HepG2 (cell line): Measurements from ENCODE around the gene C2. TPM values are rescaled to one million over a fixed set of nuclear protein-coding genes. Genes with fewer than 3 reads are reported as not detected.
A peak's percentile ranks its signal among the peaks of the same experiment; 100 is the strongest.

Experiments
- ISX ChIP-seq: sonication (generic); formaldehyde crosslinking; conservative IDR thresholded peaks from 2 replicates; pipeline ENCODE4 v1.5.0; 2020; ENCODE audit warnings: missing genetic modification reagents
- NFKBIZ ChIP-seq: IDR thresholded peaks from 2 replicates; pipeline ENCODE4 v1.6.1; 2018; ENCODE audit warnings: missing genetic modification reagents, missing compliant biosample characterization
- NR2F2 ChIP-seq: IDR thresholded peaks from 2 replicates; pipeline ENCODE4 v1.6.1; 2012; ENCODE audit warnings: low read depth, inconsistent platforms, borderline replicate concordance
- ONECUT2 ChIP-seq: sonication (generic); formaldehyde crosslinking; IDR thresholded peaks from 2 replicates; pipeline ENCODE4 v1.4.0; 2020; ENCODE audit warnings: missing genetic modification reagents
- PAX8 ChIP-seq: sonication (generic); formaldehyde crosslinking; IDR thresholded peaks from 2 replicates; pipeline ENCODE4 v1.8.0; 2022; ENCODE audit warnings: mild to moderate bottlenecking, missing genetic modification reagents, borderline replicate concordance
- ZNF20 ChIP-seq: sonication (generic); formaldehyde crosslinking; IDR thresholded peaks from 2 replicates; pipeline ENCODE4 v1.4.0; 2020; ENCODE audit warnings: mild to moderate bottlenecking, moderate library complexity, missing genetic modification reagents
- ZNF235 ChIP-seq: sonication (generic); formaldehyde crosslinking; IDR thresholded peaks from 2 replicates; pipeline ENCODE4 v1.8.1; 2023; ENCODE audit warnings: mild to moderate bottlenecking, missing genetic modification reagents, borderline replicate concordance
- ZNF790 ChIP-seq: sonication (generic); formaldehyde crosslinking; IDR thresholded peaks from 2 replicates; pipeline ENCODE4 v1.8.0; 2022; ENCODE audit warnings: missing genetic modification reagents, mild to moderate bottlenecking, borderline replicate concordance
- ZZZ3 ChIP-seq: sonication (generic); formaldehyde crosslinking; IDR thresholded peaks from 2 replicates; pipeline ENCODE4 v1.4.0; 2020; ENCODE audit warnings: missing genetic modification reagents, mild to moderate bottlenecking, borderline replicate concordance
- polyA plus RNA-seq, 8 experiments: library from polyadenylated mRNA; depleted of rRNA in 3 of 8; stranded (reverse) in 7 of 8; unstranded in 1 of 8; fragments of >200 nt; fragmentation: Illumina TruSeq in 4 of 8; extraction: Trizol in 4 of 8; gene quantifications; 2 replicates each; pipeline versions ENCODE4 v1.2.1 to v1.2.3, GENCODE V29; 2011 to 2016; ENCODE audit warnings: low read depth in 4 of 8, missing spikeins in 1 of 8, mixed read lengths in 1 of 8; ENCODE audit not compliant: insufficient read depth in 1 of 8
- total RNA-seq, 5 experiments: library from RNA; depleted of rRNA; stranded (reverse); fragments of >200 nt; fragmentation: Illumina TruSeq; extraction: Trizol; gene quantifications; 2 replicates each; pipeline ENCODE4 v1.2.3, GENCODE V29; 2016; ENCODE audit warnings: low read depth in 1 of 5
- TF ChIP-seq, protein P1 (sequence below): sonication (generic); formaldehyde crosslinking; IDR thresholded peaks from 2 replicates; pipeline ENCODE4 v1.4.0; 2020; ENCODE audit warnings: mild to moderate bottlenecking, missing genetic modification reagents
- TF ChIP-seq, protein P2 (sequence below): sonication (generic); formaldehyde crosslinking; IDR thresholded peaks from 2 replicates; pipeline ENCODE4 v1.9.0; 2021; ENCODE audit warnings: mild to moderate bottlenecking, missing genetic modification reagents
- TF ChIP-seq, protein P3 (sequence below): sonication (generic); formaldehyde crosslinking; IDR thresholded peaks from one replicate; pipeline ENCODE4 v1.5.1; 2020; ENCODE audit warnings: mild to moderate bottlenecking, missing genetic modification reagents; ENCODE audit errors: not compliant biosample characterization

Gene C2
- total and polyA plus RNA-seq, 2 of the 13 experiments (the other 11 are each of a cell fraction or from before 2014, with no cell fraction given) = 165 to 307 TPM

DNA sequence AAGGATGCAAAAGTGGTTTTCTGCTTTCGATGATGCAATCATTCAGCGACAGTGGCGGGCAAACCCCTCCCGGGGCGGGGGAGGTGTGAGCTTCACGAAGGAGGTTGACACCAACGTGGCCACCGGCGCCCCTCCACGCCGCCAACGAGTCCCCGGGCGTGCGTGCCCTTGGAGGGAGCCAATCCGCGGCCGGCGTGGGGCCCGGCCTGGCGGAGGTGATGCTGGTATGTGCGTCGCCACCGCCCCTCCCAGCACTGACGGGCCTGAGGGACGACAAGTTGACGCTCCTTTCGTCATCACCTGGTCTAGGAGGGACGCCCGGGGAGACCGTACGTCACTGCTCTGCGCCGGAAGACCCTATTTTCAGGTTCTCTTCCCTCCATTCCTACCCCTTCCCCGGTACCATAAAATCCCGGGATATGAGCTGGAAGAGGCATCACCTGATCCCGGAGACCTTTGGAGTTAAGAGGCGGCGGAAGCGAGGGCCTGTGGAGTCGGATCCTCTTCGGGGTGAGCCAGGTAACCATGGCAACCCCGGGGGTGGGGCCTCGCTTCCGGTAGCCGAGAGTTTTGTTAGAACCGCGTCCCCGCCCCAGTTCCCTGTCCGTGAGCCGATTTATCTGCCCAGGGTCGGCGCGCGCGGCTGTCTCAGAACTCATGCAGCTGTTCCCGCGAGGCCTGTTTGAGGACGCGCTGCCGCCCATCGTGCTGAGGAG, 44.6 kb downstream of the C2 start, which contains the start of gene DXO (continued):
- no peak for TF ChIP-seq NR2F2
- no peak for TF ChIP-seq PAX8 (CRISPR knock-in tag)
- TF ChIP-seq, protein P1, sequence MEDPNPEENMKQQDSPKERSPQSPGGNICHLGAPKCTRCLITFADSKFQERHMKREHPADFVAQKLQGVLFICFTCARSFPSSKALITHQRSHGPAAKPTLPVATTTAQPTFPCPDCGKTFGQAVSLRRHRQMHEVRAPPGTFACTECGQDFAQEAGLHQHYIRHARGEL (CRISPR knock-in tag) = no peak; the same call in 1 of the 2 replicates
- TF ChIP-seq NFKBIZ = peak; percentile 19
- peak; percentile 83; the same call in 1 of the 2 replicates for TF ChIP-seq ZNF235 (CRISPR knock-in tag)
- no peak for TF ChIP-seq ONECUT2 (CRISPR knock-in tag)
- 0 out of 2 replicates have a peak, but pooled peaks have one; percentile 27 for TF ChIP-seq ZNF20 (CRISPR knock-in tag)
- TF ChIP-seq ZZZ3 = peak; percentile 91; the same call in 1 of the 2 replicates
- TF ChIP-seq, protein P2, sequence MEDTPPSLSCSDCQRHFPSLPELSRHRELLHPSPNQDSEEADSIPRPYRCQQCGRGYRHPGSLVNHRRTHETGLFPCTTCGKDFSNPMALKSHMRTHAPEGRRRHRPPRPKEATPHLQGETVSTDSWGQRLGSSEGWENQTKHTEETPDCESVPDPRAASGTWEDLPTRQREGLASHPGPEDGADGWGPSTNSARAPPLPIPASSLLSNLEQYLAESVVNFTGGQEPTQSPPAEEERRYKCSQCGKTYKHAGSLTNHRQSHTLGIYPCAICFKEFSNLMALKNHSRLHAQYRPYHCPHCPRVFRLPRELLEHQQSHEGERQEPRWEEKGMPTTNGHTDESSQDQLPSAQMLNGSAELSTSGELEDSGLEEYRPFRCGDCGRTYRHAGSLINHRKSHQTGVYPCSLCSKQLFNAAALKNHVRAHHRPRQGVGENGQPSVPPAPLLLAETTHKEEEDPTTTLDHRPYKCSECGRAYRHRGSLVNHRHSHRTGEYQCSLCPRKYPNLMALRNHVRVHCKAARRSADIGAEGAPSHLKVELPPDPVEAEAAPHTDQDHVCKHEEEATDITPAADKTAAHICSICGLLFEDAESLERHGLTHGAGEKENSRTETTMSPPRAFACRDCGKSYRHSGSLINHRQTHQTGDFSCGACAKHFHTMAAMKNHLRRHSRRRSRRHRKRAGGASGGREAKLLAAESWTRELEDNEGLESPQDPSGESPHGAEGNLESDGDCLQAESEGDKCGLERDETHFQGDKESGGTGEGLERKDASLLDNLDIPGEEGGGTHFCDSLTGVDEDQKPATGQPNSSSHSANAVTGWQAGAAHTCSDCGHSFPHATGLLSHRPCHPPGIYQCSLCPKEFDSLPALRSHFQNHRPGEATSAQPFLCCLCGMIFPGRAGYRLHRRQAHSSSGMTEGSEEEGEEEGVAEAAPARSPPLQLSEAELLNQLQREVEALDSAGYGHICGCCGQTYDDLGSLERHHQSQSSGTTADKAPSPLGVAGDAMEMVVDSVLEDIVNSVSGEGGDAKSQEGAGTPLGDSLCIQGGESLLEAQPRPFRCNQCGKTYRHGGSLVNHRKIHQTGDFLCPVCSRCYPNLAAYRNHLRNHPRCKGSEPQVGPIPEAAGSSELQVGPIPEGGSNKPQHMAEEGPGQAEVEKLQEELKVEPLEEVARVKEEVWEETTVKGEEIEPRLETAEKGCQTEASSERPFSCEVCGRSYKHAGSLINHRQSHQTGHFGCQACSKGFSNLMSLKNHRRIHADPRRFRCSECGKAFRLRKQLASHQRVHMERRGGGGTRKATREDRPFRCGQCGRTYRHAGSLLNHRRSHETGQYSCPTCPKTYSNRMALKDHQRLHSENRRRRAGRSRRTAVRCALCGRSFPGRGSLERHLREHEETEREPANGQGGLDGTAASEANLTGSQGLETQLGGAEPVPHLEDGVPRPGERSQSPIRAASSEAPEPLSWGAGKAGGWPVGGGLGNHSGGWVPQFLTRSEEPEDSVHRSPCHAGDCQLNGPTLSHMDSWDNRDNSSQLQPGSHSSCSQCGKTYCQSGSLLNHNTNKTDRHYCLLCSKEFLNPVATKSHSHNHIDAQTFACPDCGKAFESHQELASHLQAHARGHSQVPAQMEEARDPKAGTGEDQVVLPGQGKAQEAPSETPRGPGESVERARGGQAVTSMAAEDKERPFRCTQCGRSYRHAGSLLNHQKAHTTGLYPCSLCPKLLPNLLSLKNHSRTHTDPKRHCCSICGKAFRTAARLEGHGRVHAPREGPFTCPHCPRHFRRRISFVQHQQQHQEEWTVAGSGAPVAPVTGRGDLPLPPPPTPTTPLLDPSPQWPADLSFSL (CRISPR knock-in tag) = no peak
- TF ChIP-seq, protein P3, sequence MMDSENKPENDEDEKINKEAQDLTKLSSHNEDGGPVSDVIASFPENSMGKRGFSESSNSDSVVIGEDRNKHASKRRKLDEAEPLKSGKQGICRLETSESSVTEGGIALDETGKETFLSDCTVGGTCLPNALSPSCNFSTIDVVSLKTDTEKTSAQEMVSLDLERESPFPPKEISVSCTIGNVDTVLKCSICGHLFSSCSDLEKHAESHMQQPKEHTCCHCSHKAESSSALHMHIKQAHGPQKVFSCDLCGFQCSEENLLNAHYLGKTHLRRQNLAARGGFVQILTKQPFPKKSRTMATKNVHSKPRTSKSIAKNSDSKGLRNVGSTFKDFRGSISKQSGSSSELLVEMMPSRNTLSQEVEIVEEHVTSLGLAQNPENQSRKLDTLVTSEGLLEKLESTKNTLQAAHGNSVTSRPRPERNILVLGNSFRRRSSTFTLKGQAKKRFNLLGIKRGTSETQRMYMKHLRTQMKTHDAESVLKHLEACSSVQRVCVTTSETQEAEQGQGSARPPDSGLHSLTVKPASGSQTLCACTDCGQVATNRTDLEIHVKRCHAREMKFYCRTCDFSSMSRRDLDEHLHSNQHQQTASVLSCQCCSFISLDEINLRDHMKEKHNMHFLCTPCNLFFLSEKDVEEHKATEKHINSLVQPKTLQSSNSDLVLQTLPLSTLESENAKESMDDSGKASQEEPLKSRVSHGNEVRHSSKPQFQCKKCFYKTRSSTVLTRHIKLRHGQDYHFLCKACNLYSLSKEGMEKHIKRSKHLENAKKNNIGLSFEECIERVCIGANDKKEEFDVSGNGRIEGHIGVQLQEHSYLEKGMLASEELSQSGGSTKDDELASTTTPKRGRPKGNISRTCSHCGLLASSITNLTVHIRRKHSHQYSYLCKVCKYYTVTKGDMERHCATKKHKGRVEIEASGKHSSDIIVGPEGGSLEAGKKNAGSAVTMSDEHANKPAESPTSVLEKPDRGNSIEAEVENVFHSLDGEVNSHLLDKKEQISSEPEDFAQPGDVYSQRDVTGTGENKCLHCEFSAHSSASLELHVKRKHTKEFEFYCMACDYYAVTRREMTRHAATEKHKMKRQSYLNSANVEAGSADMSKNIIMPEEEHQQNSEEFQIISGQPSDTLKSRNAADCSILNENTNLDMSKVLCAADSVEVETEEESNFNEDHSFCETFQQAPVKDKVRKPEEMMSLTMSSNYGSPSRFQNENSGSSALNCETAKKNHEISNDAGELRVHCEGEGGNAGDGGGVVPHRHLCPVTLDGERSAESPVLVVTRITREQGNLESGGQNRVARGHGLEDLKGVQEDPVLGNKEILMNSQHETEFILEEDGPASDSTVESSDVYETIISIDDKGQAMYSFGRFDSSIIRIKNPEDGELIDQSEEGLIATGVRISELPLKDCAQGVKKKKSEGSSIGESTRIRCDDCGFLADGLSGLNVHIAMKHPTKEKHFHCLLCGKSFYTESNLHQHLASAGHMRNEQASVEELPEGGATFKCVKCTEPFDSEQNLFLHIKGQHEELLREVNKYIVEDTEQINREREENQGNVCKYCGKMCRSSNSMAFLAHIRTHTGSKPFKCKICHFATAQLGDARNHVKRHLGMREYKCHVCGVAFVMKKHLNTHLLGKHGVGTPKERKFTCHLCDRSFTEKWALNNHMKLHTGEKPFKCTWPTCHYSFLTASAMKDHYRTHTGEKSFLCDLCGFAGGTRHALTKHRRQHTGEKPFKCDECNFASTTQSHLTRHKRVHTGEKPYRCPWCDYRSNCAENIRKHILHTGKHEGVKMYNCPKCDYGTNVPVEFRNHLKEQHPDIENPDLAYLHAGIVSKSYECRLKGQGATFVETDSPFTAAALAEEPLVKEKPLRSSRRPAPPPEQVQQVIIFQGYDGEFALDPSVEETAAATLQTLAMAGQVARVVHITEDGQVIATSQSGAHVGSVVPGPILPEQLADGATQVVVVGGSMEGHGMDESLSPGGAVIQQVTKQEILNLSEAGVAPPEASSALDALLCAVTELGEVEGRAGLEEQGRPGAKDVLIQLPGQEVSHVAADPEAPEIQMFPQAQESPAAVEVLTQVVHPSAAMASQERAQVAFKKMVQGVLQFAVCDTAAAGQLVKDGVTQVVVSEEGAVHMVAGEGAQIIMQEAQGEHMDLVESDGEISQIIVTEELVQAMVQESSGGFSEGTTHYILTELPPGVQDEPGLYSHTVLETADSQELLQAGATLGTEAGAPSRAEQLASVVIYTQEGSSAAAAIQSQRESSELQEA (CRISPR knock-in tag) = peak; percentile 46
- peak; percentile 63; the same call in 1 of the 2 replicates for TF ChIP-seq ZNF790 (CRISPR knock-in tag)
- 0 out of 2 replicates have a peak, but pooled peaks have one; percentile 32 for TF ChIP-seq ISX (CRISPR knock-in tag)
